ENCODE data around the gene RFESD.
"Not testable (repeated sequence)": the region's sequence is repeated elsewhere in the genome, so short reads cannot be mapped to it uniquely, and the experiment has no call there.

The RFESD gene

DNA sequence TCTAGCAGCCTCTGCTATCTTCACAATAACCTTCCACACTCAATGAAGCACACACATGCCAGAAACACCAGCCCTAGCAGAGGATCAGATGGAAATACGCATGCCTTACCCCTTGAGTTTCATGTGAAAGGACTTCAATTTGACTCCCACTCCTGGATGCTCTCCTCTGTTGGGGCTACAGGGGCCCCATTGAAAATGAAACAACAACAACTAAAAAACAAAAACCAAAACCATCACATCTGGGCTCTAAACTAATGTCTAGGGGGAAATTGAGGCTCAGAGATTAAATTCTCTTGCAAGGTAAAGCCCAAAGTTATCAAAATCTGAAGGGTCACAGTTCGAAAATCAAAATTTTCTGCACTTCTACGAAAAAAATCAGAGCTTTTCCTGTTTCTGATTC, 7.9 kb upstream of the RFESD start:
- no peak overlapping the region for H3K4me3 ChIP-seq (ENCODE audit: severe bottlenecking)
- H3K27ac ChIP-seq (ENCODE audit: poor library complexity, severe bottlenecking) = no peak overlapping the region
- no peaks in the 10 kb centered on the region for H3K9me3 ChIP-seq (ENCODE audit: severe bottlenecking)
- H3K36me3 ChIP-seq (ENCODE audit: low read depth) = no peaks in the 10 kb centered on the region
- TF ChIP-seq, protein P1, sequence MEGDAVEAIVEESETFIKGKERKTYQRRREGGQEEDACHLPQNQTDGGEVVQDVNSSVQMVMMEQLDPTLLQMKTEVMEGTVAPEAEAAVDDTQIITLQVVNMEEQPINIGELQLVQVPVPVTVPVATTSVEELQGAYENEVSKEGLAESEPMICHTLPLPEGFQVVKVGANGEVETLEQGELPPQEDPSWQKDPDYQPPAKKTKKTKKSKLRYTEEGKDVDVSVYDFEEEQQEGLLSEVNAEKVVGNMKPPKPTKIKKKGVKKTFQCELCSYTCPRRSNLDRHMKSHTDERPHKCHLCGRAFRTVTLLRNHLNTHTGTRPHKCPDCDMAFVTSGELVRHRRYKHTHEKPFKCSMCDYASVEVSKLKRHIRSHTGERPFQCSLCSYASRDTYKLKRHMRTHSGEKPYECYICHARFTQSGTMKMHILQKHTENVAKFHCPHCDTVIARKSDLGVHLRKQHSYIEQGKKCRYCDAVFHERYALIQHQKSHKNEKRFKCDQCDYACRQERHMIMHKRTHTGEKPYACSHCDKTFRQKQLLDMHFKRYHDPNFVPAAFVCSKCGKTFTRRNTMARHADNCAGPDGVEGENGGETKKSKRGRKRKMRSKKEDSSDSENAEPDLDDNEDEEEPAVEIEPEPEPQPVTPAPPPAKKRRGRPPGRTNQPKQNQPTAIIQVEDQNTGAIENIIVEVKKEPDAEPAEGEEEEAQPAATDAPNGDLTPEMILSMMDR (IDR thresholded peaks at IDR 0.05; ENCODE audit: poor library complexity, severe bottlenecking) = no peak
- no peak for DNase-seq (ENCODE audit: low spot score)
- H3K27me3 ChIP-seq (ENCODE audit: insufficient read depth, poor library complexity, severe bottlenecking) = no peaks in the 10 kb centered on the region
- H3K4me1 ChIP-seq (ENCODE audit: insufficient read depth, poor library complexity, severe bottlenecking) = no peaks in the 10 kb centered on the region
- ATAC-seq (ENCODE audit: low read depth) = no peak

DNA sequence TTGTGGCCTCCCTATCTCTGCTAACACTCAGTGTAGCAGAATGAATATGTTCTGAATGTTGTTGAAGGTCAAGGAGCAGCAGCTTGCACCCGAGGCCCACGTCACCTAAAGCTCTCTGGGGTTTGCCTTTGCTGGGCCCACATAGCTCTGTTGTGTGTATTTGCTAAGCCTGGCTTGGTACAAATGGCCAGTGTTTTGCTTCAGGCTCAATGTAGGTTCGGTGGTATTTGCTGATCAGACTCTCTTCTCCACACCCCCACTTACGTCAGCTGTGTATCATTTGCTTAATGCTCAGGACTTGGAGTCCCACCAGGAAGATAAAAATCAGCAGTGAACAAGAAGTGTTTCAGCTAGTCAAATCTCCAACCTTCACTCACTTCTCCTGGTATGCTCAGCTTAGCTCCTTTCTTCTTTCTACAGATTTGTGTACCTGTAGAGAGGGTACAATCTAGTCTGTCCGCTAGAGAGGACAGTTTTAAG, 4.8 kb upstream of the RFESD start:
- Histone ChIP-seq H3K36me3 (ENCODE audit: low read depth) (no peaks in the 10 kb centered on the region), H3K27ac (ENCODE audit: poor library complexity, severe bottlenecking) (no peak overlapping the region), H3K4me3 (ENCODE audit: severe bottlenecking) (no peak overlapping the region), H3K27me3 (ENCODE audit: insufficient read depth, poor library complexity, severe bottlenecking) (no peaks in the 10 kb centered on the region), H3K9me3 (ENCODE audit: severe bottlenecking) (no peaks in the 10 kb centered on the region), H3K4me1 (ENCODE audit: insufficient read depth, poor library complexity, severe bottlenecking) (no peaks in the 10 kb centered on the region)
- no peak for ATAC-seq (ENCODE audit: low read depth)
- DNase-seq (ENCODE audit: low spot score) = no peak
- TF ChIP-seq, protein P1 (IDR thresholded peaks at IDR 0.05; ENCODE audit: poor library complexity, severe bottlenecking) = no peak

DNA sequence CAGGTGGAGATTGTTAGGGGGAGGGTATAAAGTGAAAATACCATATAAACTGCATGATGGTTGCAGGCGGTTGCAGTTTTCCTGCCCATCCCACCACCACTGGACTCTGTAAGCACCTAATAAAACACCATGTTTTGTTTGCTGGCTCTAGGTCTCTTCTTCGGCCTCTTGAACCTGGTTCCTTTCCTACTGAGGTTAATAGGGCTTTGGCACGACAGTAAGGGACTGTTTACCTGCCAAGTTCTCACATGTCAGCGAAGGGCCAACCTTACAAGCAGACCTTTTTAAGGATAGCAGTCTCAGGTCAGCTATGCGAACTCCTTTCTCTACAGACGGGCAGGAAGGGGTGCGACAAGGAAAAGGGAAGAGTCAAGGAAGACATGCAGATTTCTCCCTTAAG, 3.4 kb upstream of the RFESD start:
- no peaks in the 10 kb centered on the region for H3K9me3 ChIP-seq (ENCODE audit: severe bottlenecking)
- no peak for ATAC-seq (ENCODE audit: low read depth)
- peaks cover 6% of the 10 kb centered on the region for H3K4me1 ChIP-seq (ENCODE audit: insufficient read depth, poor library complexity, severe bottlenecking)
- no peak for DNase-seq (ENCODE audit: low spot score)
- TF ChIP-seq, protein P1 (IDR thresholded peaks at IDR 0.05; ENCODE audit: poor library complexity, severe bottlenecking) = no peak
- H3K27me3 ChIP-seq (ENCODE audit: insufficient read depth, poor library complexity, severe bottlenecking) = no peaks in the 10 kb centered on the region
- no peak overlapping the region for H3K27ac ChIP-seq (ENCODE audit: poor library complexity, severe bottlenecking)
- no peak overlapping the region for H3K4me3 ChIP-seq (ENCODE audit: severe bottlenecking)
- H3K36me3 ChIP-seq (ENCODE audit: low read depth) = peaks cover 1% of the 10 kb centered on the region; the same call in 1 of the 2 replicates

- TF ChIP-seq, protein P1 (IDR thresholded peaks at IDR 0.05; ENCODE audit: poor library complexity, severe bottlenecking) = peak; percentile 96
- Histone ChIP-seq H3K36me3 (ENCODE audit: low read depth) (peaks cover 3% of the 10 kb centered on the region; the same call in 1 of the 2 replicates), H3K4me3 (ENCODE audit: severe bottlenecking) (no peak overlapping the region), H3K27ac (ENCODE audit: poor library complexity, severe bottlenecking) (no peak overlapping the region), H3K27me3 (ENCODE audit: insufficient read depth, poor library complexity, severe bottlenecking) (no peaks in the 10 kb centered on the region), H3K9me3 (ENCODE audit: severe bottlenecking) (no peaks in the 10 kb centered on the region), H3K4me1 (ENCODE audit: insufficient read depth, poor library complexity, severe bottlenecking) (peaks cover 7% of the 10 kb centered on the region)
- ATAC-seq (ENCODE audit: low read depth) (no peak), DNase-seq (ENCODE audit: low spot score) (no peak)
Observed at GRCh38 chr5:95644351-95645042, 2.1 kb upstream of the RFESD start.

- not testable (repeated sequence) for H3K4me1 ChIP-seq (ENCODE audit: insufficient read depth, poor library complexity, severe bottlenecking); H3K27ac ChIP-seq (ENCODE audit: poor library complexity, severe bottlenecking); H3K4me3 ChIP-seq (ENCODE audit: severe bottlenecking); DNase-seq (ENCODE audit: low spot score); H3K36me3 ChIP-seq (ENCODE audit: low read depth); ATAC-seq (ENCODE audit: low read depth); H3K9me3 ChIP-seq (ENCODE audit: severe bottlenecking); H3K27me3 ChIP-seq (ENCODE audit: insufficient read depth, poor library complexity, severe bottlenecking)
Observed at GRCh38 chr5:95646226-95646568, 380 bp upstream of the RFESD start.

Measured in RWPE2 (cell line).